SK-N-SH treated with all-trans-retinoic acid at 6 μM for 48 hours (cell line): ENCODE data around the gene GTF2IRD1.
A peak's percentile ranks its signal among the peaks of the same experiment; 100 is the strongest.

Experiments
- ATAC-seq: fragments of 200-7000 bp; cut with Tn5 transposase; 3 replicates; pipeline ENCODE4 v1.9.1; 2020; ENCODE audit warnings: mild to moderate bottlenecking, moderate library complexity
- ARNTL ChIP-seq: fragments of 450-650 bp; formaldehyde crosslinking; IDR thresholded peaks from 2 replicates; pipeline ENCODE4 v1.5.0; 2020; ENCODE audit warnings: low read depth, mild to moderate bottlenecking, moderate library complexity, borderline replicate concordance
- BACH2 ChIP-seq: fragments of 250-450 bp; sonication (Bioruptor Pico); IDR thresholded peaks from 2 replicates; pipeline ENCODE4 v1.9.0; 2021; ENCODE audit warnings: mild to moderate bottlenecking, borderline replicate concordance
- CSDC2 ChIP-seq: fragments of 250-450 bp; sonication (Bioruptor Pico); IDR thresholded peaks from 2 replicates; pipeline ENCODE4 v1.5.0; 2020; ENCODE audit warnings: mild to moderate bottlenecking, moderate library complexity
- ESRRG ChIP-seq: fragments of 250-450 bp; sonication (Bioruptor Pico); IDR thresholded peaks from 2 replicates; pipeline ENCODE4 v1.6.1; 2021; ENCODE audit warnings: mild to moderate bottlenecking
- GLIS3 ChIP-seq: fragments of 250-450 bp; sonication (Bioruptor Pico); IDR thresholded peaks from 2 replicates; pipeline ENCODE4 v1.5.0; 2020; ENCODE audit warnings: mild to moderate bottlenecking, moderate library complexity
- ISL1 ChIP-seq: fragments of 250-450 bp; sonication (Bioruptor Pico); IDR thresholded peaks from 2 replicates; pipeline ENCODE4 v2.1.2; 2022; ENCODE audit warnings: mild to moderate bottlenecking, moderate library complexity
- OSR1 ChIP-seq: fragments of 250-450 bp; sonication (Bioruptor Pico); IDR thresholded peaks from 2 replicates; pipeline ENCODE4 v1.8.0; 2022; ENCODE audit warnings: moderate library complexity, mild to moderate bottlenecking, inconsistent platforms
- PPARA ChIP-seq: fragments of 250-450 bp; sonication (Bioruptor Pico); IDR thresholded peaks from 2 replicates; pipeline ENCODE4 v1.5.0; 2020; ENCODE audit warnings: mild to moderate bottlenecking, borderline replicate concordance
- RARB ChIP-seq: fragments of 250-450 bp; sonication (Bioruptor Pico); IDR thresholded peaks from 2 replicates; pipeline ENCODE4 v1.8.0; 2021; ENCODE audit warnings: mild to moderate bottlenecking, moderate library complexity
- SNAI2 ChIP-seq: fragments of 250-450 bp; sonication (Bioruptor Pico); IDR thresholded peaks from 2 replicates; pipeline ENCODE4 v1.5.0; 2020; ENCODE audit warnings: mild to moderate bottlenecking, moderate library complexity
- TCF4 ChIP-seq: fragments of 250-450 bp; sonication (Bioruptor Pico); IDR thresholded peaks from 2 replicates; pipeline ENCODE4 v1.8.0; 2021; ENCODE audit warnings: mild to moderate bottlenecking, moderate library complexity, borderline replicate concordance
- TOX ChIP-seq: fragments of 250-450 bp; sonication (Bioruptor Pico); IDR thresholded peaks from 2 replicates; pipeline ENCODE4 v1.8.0; 2021; ENCODE audit warnings: mild to moderate bottlenecking, moderate library complexity, borderline replicate concordance
- ZFP3 ChIP-seq: fragments of 250-450 bp; sonication (Bioruptor Pico); IDR thresholded peaks from 2 replicates; pipeline ENCODE4 v1.5.0; 2020; ENCODE audit warnings: mild to moderate bottlenecking, moderate library complexity
- ZFP30 ChIP-seq: fragments of 450-650 bp; formaldehyde crosslinking; IDR thresholded peaks from 2 replicates; pipeline ENCODE4 v1.5.0; 2022; ENCODE audit warnings: mild to moderate bottlenecking, moderate library complexity
- ZNF565 ChIP-seq: fragments of 450-650 bp; formaldehyde crosslinking; conservative IDR thresholded peaks from 2 replicates; pipeline ENCODE4 v1.5.0; 2020; ENCODE audit warnings: low read depth, mild to moderate bottlenecking, moderate library complexity
- ZNF70 ChIP-seq: fragments of 450-650 bp; formaldehyde crosslinking; IDR thresholded peaks from 2 replicates; pipeline ENCODE4 v1.5.0; 2020; ENCODE audit warnings: mild to moderate bottlenecking, moderate library complexity
- ZNF8 ChIP-seq: fragments of 450-650 bp; formaldehyde crosslinking; IDR thresholded peaks from 2 replicates; pipeline ENCODE4 v1.5.0; 2020; ENCODE audit warnings: mild to moderate bottlenecking, moderate library complexity
- TF ChIP-seq, protein P1 (sequence below): fragments of 250-450 bp; sonication (Bioruptor Pico); IDR thresholded peaks from 2 replicates; pipeline ENCODE4 v1.8.0; 2021; ENCODE audit warnings: low read depth, mild to moderate bottlenecking, moderate library complexity, borderline replicate concordance
- TF ChIP-seq, protein P2 (sequence below): fragments of 250-450 bp; sonication (Bioruptor Pico); IDR thresholded peaks from 2 replicates; pipeline ENCODE4 v1.5.1; 2020; ENCODE audit warnings: low read depth, mild to moderate bottlenecking, moderate library complexity
- TF ChIP-seq, protein P3 (sequence below): fragments of 250-450 bp; sonication (Bioruptor Pico); IDR thresholded peaks from 2 replicates; pipeline ENCODE4 v1.5.1; 2021; ENCODE audit warnings: mild to moderate bottlenecking, moderate library complexity
- TF ChIP-seq, protein P4 (sequence below): fragments of 250-450 bp; sonication (Bioruptor Pico); IDR thresholded peaks from 2 replicates; pipeline ENCODE4 v1.8.0; 2020; ENCODE audit warnings: mild to moderate bottlenecking, moderate library complexity, borderline replicate concordance

Gene GTF2IRD1

DNA sequence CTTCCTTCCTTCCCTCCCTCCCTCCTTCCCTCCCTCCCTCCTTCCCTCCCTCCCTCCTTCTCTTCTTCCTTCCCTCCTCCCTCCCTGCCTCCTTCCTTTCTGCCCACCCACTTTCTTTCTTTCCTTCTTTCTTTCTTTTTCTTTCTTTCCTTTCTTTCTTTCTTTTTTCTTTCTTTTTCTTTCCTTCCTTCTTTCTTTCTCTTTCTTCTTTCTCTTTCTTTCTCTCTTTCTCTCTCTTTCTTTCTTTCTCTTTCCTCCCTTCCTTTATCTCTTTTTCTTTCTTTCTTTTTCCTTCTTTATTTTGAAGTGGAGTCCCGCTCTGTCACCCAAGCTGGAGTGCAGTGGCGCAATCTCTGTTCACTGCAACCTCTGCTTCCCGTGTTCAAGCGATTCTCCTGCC lies 33.7 kb upstream of the GTF2IRD1 start:
- no peak for TF ChIP-seq OSR1
- TF ChIP-seq ISL1: no peak
- TF ChIP-seq BACH2 (CRISPR knock-in tag): no peak
- TF ChIP-seq, protein P1, sequence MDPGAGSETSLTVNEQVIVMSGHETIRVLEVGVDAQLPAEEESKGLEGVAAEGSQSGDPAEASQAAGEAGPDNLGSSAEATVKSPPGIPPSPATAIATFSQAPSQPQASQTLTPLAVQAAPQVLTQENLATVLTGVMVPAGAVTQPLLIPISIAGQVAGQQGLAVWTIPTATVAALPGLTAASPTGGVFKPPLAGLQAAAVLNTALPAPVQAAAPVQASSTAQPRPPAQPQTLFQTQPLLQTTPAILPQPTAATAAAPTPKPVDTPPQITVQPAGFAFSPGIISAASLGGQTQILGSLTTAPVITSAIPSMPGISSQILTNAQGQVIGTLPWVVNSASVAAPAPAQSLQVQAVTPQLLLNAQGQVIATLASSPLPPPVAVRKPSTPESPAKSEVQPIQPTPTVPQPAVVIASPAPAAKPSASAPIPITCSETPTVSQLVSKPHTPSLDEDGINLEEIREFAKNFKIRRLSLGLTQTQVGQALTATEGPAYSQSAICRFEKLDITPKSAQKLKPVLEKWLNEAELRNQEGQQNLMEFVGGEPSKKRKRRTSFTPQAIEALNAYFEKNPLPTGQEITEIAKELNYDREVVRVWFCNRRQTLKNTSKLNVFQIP (CRISPR knock-in tag): no peak
- no peak for TF ChIP-seq RARB (CRISPR knock-in tag)
- no peak for TF ChIP-seq ESRRG (CRISPR knock-in tag)
- no peak for TF ChIP-seq ZNF565 (CRISPR knock-in tag)
- no peak for TF ChIP-seq ZFP3 (CRISPR knock-in tag)
- no peak for TF ChIP-seq ZNF8 (CRISPR knock-in tag)
- TF ChIP-seq ZFP30: no peak
- TF ChIP-seq, protein P2, sequence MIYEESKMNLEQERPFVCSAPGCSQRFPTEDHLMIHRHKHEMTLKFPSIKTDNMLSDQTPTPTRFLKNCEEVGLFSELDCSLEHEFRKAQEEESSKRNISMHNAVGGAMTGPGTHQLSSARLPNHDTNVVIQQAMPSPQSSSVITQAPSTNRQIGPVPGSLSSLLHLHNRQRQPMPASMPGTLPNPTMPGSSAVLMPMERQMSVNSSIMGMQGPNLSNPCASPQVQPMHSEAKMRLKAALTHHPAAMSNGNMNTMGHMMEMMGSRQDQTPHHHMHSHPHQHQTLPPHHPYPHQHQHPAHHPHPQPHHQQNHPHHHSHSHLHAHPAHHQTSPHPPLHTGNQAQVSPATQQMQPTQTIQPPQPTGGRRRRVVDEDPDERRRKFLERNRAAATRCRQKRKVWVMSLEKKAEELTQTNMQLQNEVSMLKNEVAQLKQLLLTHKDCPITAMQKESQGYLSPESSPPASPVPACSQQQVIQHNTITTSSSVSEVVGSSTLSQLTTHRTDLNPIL (CRISPR knock-in tag): no peak
- no peak for TF ChIP-seq TOX (CRISPR knock-in tag)
- no peak for TF ChIP-seq ARNTL
- no peak for TF ChIP-seq SNAI2 (CRISPR knock-in tag)
- TF ChIP-seq TCF4 (CRISPR knock-in tag): no peak
- ATAC-seq: no peak

DNA sequence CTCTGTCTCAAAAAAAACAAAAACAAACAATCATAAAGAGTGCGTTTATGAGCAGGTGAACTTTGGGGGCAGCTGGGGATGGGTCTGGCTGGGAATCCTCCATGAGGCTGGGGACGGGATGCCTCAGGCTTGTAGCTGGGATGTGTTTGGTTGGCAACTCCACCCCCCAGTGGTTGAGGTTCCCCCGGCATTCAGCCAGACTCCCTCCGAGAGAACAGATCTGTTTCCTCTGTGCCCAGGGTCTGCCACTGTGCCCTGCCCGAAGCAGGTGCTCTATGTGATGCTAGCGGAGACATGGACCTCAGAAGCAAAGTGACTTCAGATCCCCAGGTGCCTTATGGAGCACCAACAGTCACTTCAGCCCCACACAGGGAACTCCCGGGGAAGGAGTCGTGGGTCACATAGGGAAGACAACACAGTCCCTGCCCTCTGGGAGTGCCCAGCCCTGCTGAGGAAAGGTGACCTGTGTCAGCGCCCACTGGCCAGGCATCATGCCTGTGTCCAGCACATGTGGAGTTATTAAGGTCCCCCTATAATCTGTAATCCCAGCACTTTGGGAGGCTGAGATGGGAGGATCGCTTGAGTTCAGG lies 29.3 kb upstream of the GTF2IRD1 start:
- TF ChIP-seq, protein P2 (CRISPR knock-in tag): no peak
- TF ChIP-seq BACH2 (CRISPR knock-in tag): no peak
- no peak for TF ChIP-seq ESRRG (CRISPR knock-in tag)
- TF ChIP-seq, protein P3, sequence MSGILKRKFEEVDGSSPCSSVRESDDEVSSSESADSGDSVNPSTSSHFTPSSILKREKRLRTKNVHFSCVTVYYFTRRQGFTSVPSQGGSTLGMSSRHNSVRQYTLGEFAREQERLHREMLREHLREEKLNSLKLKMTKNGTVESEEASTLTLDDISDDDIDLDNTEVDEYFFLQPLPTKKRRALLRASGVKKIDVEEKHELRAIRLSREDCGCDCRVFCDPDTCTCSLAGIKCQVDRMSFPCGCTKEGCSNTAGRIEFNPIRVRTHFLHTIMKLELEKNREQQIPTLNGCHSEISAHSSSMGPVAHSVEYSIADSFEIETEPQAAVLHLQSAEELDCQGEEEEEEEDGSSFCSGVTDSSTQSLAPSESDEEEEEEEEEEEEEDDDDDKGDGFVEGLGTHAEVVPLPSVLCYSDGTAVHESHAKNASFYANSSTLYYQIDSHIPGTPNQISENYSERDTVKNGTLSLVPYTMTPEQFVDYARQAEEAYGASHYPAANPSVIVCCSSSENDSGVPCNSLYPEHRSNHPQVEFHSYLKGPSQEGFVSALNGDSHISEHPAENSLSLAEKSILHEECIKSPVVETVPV: no peak
- TF ChIP-seq ZNF8 (CRISPR knock-in tag): no peak
- TF ChIP-seq OSR1: no peak
- no peak for TF ChIP-seq SNAI2 (CRISPR knock-in tag)
- TF ChIP-seq ZNF565 (CRISPR knock-in tag): no peak
- TF ChIP-seq PPARA (CRISPR knock-in tag): no peak
- ATAC-seq: no peak

DNA sequence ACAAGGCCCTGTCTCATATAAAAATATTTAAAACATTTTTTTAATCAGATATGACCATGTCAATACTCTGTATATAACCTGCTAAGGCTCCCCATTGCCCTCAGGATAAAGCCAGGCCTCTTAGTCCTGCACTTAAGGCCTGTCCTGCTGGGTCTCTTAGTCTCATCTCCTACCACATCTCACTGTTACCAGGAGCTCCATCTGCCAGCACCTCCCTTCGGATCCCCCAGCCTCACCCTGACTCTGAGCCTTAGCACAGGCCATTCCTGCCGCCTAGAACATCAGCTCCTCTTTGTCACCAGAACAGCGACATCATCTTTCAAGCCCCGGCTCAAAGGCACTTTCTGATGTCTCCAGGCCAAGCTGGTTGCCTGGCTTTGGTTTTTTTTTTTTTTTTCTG lies 25.7 kb upstream of the GTF2IRD1 start:
- ATAC-seq: no peak
- no peak for TF ChIP-seq OSR1
- TF ChIP-seq CSDC2 (CRISPR knock-in tag): no peak
- TF ChIP-seq, protein P1 (CRISPR knock-in tag): no peak
- TF ChIP-seq TOX (CRISPR knock-in tag): no peak
- no peak for TF ChIP-seq GLIS3 (CRISPR knock-in tag)
- no peak for TF ChIP-seq BACH2 (CRISPR knock-in tag)

DNA sequence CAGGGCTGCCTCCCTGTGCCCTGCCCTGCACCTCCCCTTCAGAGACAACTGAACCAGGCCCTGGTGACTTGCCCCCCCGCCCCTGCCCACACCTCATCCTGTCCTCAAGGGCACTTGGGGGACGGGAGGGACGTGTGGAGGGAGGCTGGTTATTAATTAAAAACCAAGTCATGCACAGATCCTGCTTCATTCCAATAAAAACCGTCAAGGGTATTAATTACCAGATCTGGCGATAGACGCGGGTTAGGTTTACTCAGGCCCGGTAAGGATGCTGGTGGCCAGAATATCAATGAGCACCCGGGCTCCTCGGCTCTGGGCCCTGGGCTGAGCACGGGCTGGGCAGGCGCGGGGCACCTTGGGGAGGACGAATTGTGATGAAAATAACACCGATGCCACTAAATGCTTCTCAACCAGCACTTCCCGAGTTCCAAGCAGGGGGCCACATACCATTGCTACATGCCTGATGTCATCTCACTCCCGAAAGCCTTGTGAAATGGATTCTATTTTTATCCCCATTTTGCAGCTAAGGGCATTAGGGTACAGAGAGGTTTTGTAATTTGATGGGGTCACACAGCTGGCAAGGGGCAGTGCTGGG lies 24.5 kb upstream of the GTF2IRD1 start:
- ATAC-seq: peak; percentile 25
- TF ChIP-seq ZNF565 (CRISPR knock-in tag) (no peak), ISL1 (no peak), ZNF70 (CRISPR knock-in tag) (no peak), ZFP3 (CRISPR knock-in tag) (no peak), RARB (CRISPR knock-in tag) (no peak), ARNTL (no peak), BACH2 (CRISPR knock-in tag) (no peak), ZNF8 (CRISPR knock-in tag) (no peak), GLIS3 (CRISPR knock-in tag) (no peak), PPARA (CRISPR knock-in tag) (no peak), TCF4 (CRISPR knock-in tag) (no peak), ZFP30 (no peak)
- TF ChIP-seq, protein P4, sequence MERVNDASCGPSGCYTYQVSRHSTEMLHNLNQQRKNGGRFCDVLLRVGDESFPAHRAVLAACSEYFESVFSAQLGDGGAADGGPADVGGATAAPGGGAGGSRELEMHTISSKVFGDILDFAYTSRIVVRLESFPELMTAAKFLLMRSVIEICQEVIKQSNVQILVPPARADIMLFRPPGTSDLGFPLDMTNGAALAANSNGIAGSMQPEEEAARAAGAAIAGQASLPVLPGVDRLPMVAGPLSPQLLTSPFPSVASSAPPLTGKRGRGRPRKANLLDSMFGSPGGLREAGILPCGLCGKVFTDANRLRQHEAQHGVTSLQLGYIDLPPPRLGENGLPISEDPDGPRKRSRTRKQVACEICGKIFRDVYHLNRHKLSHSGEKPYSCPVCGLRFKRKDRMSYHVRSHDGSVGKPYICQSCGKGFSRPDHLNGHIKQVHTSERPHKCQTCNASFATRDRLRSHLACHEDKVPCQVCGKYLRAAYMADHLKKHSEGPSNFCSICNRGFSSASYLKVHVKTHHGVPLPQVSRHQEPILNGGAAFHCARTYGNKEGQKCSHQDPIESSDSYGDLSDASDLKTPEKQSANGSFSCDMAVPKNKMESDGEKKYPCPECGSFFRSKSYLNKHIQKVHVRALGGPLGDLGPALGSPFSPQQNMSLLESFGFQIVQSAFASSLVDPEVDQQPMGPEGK: no peak
- TF ChIP-seq, protein P3: no peak
